HepG2 (cell line): ENCODE data around the gene MDP1. TPM values are rescaled to one million over a fixed set of nuclear protein-coding genes. Genes with fewer than 3 reads are reported as not detected.

Experiments used
- AHR ChIP-seq: IDR thresholded peaks from 2 replicates; pipeline ENCODE4 v1.6.1; 2018; ENCODE audit warnings: missing genetic modification reagents, missing compliant biosample characterization
- HDAC1 ChIP-seq: sonication (generic); formaldehyde crosslinking; IDR thresholded peaks from 2 replicates; pipeline ENCODE4 v1.5.1; 2020; ENCODE audit warnings: mild to moderate bottlenecking, missing genetic modification reagents
- MZF1 ChIP-seq: sonication (generic); formaldehyde crosslinking; IDR thresholded peaks from 2 replicates; pipeline ENCODE4 v1.8.1; 2023; ENCODE audit warnings: mild to moderate bottlenecking, missing genetic modification reagents, borderline replicate concordance
- NFATC3 ChIP-seq: sonication (generic); formaldehyde crosslinking; IDR thresholded peaks from 2 replicates; pipeline ENCODE4 v1.5.1; 2020; ENCODE audit warnings: mild to moderate bottlenecking, missing genetic modification reagents
- RFX3 ChIP-seq: IDR thresholded peaks from 2 replicates; pipeline ENCODE4 v1.6.1; 2016; ENCODE audit warnings: missing biosample characterization, missing genetic modification reagents
- ZBTB7B ChIP-seq: sonication (generic); formaldehyde crosslinking; IDR thresholded peaks from 2 replicates; pipeline ENCODE4 v1.4.0; 2020; ENCODE audit warnings: missing genetic modification reagents
- ZMAT3 ChIP-seq: sonication (generic); formaldehyde crosslinking; conservative IDR thresholded peaks from 2 replicates; pipeline ENCODE4 v1.7.0; 2021; ENCODE audit warnings: missing genetic modification reagents
- ZNF136 ChIP-seq: sonication (generic); formaldehyde crosslinking; IDR thresholded peaks from 2 replicates; pipeline ENCODE4 v1.8.1; 2022; ENCODE audit warnings: low read depth, mild to moderate bottlenecking, moderate library complexity, missing genetic modification reagents
- ZNF232 ChIP-seq: sonication (generic); formaldehyde crosslinking; IDR thresholded peaks from 2 replicates; pipeline ENCODE4 v1.4.0; 2020; ENCODE audit warnings: missing genetic modification reagents, borderline replicate concordance
- polyA plus RNA-seq, 8 experiments: library from polyadenylated mRNA; depleted of rRNA in 3 of 8; stranded (reverse) in 7 of 8; unstranded in 1 of 8; fragments of >200 nt; fragmentation: Illumina TruSeq in 4 of 8; extraction: Trizol in 4 of 8; gene quantifications; 2 replicates each; pipeline versions ENCODE4 v1.2.1 to v1.2.3, GENCODE V29; 2011 to 2016; ENCODE audit warnings: low read depth in 4 of 8, missing spikeins in 1 of 8, mixed read lengths in 1 of 8; ENCODE audit not compliant: insufficient read depth in 1 of 8
- total RNA-seq, 5 experiments: library from RNA; depleted of rRNA; stranded (reverse); fragments of >200 nt; fragmentation: Illumina TruSeq; extraction: Trizol; gene quantifications; 2 replicates each; pipeline ENCODE4 v1.2.3, GENCODE V29; 2016; ENCODE audit warnings: low read depth in 1 of 5
- TF ChIP-seq, protein P1 (sequence below): sonication (generic); formaldehyde crosslinking; IDR thresholded peaks from 2 replicates; pipeline ENCODE4 v1.4.0; 2020; ENCODE audit warnings: missing genetic modification reagents
- TF ChIP-seq, protein P2 (sequence below): sonication (generic); formaldehyde crosslinking; IDR thresholded peaks from 2 replicates; pipeline ENCODE4 v1.4.0; 2020; ENCODE audit warnings: mild to moderate bottlenecking, missing genetic modification reagents
- TF ChIP-seq, protein P3 (sequence below): IDR thresholded peaks from 2 replicates; pipeline ENCODE4 v1.6.1; 2012; ENCODE audit warnings: low read depth, low read length, improper control_type of control experiment
- TF ChIP-seq, protein P4 (sequence below): sonication (generic); formaldehyde crosslinking; IDR thresholded peaks from 2 replicates; pipeline ENCODE4 v1.8.0; 2022; ENCODE audit warnings: low read depth, missing genetic modification reagents
- TF ChIP-seq, protein P5 (sequence below), 2 experiments: fragments of 450-650 bp in 1 of 2; sonication (generic) in 1 of 2; formaldehyde crosslinking; IDR thresholded peaks; 2 replicates each; pipeline versions ENCODE4 v1.5.0 to v1.8.0; 2020 to 2022; ENCODE audit warnings: mild to moderate bottlenecking in 1 of 2, missing genetic modification reagents in 1 of 2

Gene MDP1
- total and polyA plus RNA-seq, 2 of the 13 experiments (the other 11 are each of a cell fraction or from before 2014, with no cell fraction given) = 44.1 to 48.7 TPM

DNA sequence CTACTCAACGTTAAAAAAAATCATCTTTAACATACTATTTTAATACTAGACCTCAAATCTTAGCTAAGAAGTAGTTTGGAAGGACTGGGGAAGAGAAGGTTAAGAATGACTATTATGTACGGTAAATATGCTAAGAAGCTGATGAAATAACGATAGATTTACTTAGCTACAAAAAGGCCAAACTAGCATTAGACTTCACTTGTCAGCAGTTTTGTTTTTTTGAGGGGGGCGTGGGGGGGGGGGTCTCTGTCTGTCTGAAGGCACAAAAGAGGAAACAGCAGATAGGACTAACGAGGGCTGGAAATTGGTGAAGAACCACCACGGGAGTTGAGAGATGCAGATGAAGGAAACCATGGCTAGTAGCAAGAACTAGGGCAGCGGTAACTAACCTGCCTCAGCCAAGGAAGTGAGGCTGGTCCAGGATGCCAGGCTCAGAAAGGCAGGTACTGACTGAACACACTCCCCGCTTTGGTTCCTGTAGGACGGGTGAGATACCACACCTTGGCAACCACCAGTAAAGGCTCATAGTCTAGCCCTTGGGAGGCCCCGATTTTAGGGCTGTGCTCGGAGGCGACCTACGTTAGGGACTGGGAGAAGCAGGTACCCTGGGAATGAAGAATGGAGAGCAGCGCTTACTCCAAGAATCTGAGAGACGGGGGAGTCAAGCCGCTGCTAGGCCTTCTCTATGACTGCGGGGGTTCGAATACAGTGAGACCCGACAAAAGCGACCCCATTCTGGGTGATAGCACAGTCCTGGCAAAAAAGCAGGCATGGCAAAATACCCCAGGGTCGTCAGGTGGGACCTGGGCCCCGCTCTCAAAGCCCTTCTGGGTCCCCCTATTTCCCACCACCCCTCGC, 15.6 kb upstream of the MDP1 start (continued):
- TF ChIP-seq RFX3 (CRISPR knock-in tag) (no peak; the same call in none of the 2 replicates), NFATC3 (no peak), AHR (CRISPR knock-in tag) (no peak), ZNF136 (CRISPR knock-in tag) (0 out of 2 replicates have a peak, but pooled peaks have one; percentile 10), ZNF232 (0 out of 2 replicates have a peak, but pooled peaks have one; percentile 56), HDAC1 (CRISPR knock-in tag) (no peak), ZBTB7B (CRISPR knock-in tag) (peak; percentile 52; the same call in 1 of the 2 replicates), ZMAT3 (CRISPR knock-in tag) (no peak), MZF1 (CRISPR knock-in tag) (no peak; the same call in 1 of the 2 replicates)
- TF ChIP-seq, protein P1, sequence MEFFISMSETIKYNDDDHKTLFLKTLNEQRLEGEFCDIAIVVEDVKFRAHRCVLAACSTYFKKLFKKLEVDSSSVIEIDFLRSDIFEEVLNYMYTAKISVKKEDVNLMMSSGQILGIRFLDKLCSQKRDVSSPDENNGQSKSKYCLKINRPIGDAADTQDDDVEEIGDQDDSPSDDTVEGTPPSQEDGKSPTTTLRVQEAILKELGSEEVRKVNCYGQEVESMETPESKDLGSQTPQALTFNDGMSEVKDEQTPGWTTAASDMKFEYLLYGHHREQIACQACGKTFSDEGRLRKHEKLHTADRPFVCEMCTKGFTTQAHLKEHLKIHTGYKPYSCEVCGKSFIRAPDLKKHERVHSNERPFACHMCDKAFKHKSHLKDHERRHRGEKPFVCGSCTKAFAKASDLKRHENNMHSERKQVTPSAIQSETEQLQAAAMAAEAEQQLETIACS (CRISPR knock-in tag) = no peak
- TF ChIP-seq, protein P2, sequence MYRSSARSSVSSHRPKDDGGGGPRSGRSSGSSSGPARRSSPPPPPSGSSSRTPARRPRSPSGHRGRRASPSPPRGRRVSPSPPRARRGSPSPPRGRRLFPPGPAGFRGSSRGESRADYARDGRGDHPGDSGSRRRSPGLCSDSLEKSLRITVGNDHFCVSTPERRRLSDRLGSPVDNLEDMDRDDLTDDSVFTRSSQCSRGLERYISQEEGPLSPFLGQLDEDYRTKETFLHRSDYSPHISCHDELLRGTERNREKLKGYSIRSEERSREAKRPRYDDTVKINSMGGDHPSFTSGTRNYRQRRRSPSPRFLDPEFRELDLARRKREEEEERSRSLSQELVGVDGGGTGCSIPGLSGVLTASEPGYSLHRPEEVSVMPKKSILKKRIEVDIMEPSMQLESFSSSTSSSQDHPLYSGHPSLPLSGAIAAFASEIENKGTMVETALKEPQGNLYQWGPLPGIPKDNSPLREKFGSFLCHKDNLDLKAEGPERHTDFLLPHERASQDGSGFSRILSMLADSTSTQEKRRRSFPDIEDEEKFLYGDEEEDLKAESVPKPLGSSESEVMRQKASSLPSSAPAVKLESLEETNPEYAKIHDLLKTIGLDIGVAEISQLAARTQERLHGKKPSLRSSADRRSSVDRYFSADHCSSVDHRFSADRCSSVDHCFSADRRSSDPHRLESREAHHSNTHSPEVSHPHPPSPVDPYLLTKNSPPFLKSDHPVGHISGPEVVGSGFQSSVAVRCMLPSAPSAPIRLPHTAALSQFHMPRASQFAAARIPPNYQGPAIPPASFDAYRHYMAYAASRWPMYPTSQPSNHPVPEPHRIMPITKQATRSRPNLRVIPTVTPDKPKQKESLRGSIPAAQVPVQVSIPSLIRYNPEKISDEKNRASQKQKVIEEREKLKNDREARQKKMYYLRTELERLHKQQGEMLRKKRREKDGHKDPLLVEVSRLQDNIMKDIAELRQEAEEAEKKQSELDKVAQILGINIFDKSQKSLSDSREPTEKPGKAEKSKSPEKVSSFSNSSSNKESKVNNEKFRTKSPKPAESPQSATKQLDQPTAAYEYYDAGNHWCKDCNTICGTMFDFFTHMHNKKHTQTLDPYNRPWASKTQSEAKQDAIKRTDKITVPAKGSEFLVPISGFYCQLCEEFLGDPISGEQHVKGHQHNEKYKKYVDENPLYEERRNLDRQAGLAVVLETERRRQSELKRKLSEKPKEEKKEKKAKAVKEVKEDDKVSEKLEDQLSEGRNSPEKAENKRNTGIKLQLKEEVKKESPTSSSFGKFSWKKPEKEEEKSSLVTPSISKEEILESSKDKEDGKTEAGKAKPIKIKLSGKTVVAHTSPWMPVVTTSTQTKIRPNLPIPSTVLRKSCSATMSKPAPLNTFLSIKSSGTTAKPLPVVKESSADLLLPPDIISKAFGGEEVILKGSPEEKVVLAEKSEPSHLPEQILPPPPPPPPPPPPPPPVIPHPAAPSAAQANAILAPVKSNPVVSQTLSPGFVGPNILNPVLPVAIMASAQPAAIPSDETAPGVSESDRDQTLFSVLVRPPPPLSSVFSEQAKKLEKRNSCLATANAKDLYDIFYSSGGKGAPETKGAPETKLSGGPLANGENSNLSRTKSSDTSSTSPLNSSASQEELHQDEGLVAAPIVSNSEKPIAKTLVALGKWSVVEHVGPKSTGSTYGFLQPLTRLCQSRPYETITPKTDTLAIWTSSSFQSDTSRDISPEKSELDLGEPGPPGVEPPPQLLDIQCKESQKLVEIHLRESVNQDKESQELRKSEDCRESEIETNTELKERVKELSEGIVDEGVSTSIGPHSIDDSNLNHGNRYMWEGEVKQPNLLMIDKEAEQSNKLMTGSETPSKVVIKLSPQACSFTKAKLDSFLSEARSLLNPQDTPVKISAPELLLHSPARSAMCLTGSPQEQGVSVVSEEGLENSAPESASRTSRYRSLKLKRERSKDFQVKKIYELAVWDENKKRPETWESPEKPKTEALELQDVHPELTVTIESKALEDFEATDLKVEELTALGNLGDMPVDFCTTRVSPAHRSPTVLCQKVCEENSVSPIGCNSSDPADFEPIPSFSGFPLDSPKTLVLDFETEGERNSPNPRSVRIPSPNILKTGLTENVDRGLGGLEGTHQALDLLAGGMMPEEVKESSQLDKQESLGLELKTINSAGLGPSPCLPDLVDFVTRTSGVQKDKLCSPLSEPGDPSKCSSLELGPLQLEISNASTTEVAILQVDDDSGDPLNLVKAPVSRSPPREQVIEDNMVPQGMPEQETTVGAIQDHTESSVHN (CRISPR knock-in tag) = peak; percentile 92; the same call in 1 of the 2 replicates
- TF ChIP-seq, protein P3, sequence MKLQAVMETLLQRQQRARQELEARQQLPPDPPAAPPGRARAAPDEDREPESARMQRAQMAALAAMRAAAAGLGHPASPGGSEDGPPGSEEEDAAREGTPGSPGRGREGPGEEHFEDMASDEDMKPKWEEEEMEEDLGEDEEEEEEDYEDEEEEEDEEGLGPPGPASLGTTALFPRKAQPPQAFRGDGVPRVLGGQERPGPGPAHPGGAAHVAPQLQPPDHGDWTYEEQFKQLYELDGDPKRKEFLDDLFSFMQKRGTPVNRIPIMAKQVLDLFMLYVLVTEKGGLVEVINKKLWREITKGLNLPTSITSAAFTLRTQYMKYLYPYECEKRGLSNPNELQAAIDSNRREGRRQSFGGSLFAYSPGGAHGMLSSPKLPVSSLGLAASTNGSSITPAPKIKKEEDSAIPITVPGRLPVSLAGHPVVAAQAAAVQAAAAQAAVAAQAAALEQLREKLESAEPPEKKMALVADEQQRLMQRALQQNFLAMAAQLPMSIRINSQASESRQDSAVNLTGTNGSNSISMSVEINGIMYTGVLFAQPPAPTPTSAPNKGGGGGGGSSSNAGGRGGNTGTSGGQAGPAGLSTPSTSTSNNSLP = no peak
- TF ChIP-seq, protein P4, sequence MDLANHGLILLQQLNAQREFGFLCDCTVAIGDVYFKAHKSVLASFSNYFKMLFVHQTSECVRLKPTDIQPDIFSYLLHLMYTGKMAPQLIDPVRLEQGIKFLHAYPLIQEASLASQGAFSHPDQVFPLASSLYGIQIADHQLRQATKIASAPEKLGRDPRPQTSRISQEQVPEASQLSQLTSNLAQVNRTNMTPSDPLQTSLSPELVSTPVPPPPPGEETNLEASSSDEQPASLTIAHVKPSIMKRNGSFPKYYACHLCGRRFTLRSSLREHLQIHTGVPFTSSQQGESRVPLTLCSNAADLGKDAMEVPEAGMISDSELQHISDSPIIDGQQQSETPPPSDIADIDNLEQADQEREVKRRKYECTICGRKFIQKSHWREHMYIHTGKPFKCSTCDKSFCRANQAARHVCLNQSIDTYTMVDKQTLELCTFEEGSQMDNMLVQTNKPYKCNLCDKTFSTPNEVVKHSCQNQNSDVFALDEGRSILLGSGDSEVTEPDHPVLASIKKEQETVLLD (CRISPR knock-in tag) = no peak
- TF ChIP-seq, protein P5, sequence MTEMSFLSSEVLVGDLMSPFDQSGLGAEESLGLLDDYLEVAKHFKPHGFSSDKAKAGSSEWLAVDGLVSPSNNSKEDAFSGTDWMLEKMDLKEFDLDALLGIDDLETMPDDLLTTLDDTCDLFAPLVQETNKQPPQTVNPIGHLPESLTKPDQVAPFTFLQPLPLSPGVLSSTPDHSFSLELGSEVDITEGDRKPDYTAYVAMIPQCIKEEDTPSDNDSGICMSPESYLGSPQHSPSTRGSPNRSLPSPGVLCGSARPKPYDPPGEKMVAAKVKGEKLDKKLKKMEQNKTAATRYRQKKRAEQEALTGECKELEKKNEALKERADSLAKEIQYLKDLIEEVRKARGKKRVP (CRISPR knock-in tag; IDR thresholded peaks at IDR 0.05) = no peak
